Inferior parietal cortex (tissue), 1 donor: Measurements from ENCODE around the gene ALB.

Experiments used
- DNase-seq: peaks from one replicate; pipeline ENCODE4 v3.0.0-alpha.2; 2016; ENCODE audit errors: extremely low spot score

The ALB gene

DNA sequence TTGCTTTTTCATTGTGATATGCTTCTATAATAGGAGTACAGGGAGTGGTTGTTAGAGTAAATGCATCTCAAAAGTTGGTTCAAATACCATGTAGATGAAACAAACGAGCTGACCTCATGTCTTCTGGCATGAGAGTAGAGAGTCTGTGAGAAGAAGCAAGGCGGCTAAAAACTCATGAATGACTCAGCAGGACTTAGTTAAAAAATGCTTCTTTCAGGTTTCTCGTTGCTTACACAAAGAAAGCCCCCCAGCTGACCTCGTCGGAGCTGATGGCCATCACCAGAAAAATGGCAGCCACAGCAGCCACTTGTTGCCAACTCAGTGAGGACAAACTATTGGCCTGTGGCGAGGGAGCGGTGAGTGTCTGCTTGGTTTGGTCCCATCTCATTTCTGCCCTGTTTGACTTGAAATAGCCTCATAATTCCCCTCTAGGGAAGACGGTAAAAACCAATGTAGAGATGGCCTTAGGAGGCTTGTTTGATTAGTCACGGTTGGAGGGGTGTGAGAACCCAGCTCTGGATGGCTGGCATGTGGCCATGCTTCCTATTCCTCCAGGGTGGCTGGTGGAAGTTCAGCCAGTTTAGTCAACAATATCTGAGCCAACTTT, 46.4 kb downstream of the ALB start:
- no peak for DNase-seq

DNA sequence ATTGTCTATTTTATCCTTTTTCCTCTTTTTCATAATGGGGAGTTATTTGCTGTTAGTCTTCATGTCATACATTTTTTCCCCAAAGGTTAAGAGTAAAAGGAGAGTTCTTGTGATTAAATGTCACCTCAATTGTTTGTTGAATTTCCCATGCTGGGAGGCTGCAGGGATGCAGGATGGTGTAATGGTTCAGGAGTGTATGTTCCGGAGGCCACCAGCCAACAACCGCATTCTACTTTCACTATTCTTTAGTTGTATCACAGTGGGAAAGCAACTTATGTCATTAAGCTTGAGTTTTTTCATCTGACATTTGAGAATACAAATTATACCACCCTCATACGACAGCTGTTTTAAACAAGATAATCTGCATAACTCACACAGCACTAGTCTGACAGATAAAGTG, 47.3 kb downstream of the ALB start:
- DNase-seq: no peak

DNA sequence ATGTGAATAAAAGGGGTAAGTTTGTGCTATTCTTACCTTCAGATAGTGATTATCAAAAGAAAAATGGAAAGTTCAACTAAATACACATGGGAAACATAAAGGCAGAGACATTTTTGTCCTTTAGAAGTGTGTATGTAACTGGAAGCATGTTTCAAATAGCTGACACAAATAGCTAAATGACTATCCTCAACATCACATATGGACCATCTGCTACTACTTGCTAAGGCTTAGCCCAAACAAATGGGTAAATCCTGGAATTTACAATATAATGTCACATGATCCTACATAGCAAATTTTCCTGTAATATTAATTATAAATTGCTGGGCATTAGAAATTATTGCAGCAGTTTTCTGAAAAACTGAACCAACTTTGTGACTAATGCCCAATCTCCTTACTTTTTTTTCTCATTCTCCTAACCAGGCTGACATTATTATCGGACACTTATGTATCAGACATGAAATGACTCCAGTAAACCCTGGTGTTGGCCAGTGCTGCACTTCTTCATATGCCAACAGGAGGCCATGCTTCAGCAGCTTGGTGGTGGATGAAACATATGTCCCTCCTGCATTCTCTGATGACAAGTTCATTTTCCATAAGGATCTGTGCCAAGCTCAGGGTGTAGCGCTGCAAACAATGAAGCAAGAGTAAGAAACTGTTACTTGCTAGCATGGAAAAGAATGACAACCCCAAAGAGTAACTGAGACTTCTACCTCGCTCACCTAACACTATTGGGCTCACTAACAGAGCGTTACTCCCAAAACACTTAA, 48.1 kb downstream of the ALB start:
- no peak for DNase-seq

DNA sequence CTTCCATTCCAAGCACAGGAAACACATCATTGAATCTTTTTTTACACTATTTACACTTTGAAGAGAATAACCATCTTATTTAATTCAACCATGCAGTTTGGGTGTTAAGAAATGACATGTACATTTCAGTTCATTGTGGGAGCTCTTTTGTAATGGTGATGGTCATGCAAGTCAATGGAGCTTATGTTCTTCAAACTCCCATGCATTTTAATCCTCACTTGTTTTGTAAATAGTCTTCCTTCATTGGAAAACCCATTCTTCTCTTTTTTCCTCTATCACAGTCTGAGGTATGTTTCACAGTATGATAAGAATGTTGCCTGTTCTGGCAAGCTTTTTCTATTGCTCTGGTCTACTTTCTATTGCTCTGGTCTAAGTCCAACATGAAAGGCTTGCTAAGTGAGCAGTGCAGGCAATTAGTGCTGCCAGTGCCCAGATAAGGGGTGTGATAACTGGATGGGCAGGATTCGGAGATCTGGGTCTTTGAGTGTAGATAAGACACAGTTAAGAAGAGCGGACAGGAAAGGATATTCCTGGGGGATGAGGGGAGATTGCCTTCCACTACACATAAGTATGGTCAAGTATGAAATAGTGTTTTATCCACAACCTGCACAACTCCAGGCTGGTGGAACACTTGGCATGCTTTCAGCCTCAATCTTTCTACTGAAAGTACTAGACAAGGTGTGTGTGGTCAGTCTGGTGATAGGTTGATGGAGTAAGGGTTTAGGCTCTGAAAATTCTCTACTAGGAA, 49.0 kb downstream of the ALB start:
- no peak for DNase-seq

DNA sequence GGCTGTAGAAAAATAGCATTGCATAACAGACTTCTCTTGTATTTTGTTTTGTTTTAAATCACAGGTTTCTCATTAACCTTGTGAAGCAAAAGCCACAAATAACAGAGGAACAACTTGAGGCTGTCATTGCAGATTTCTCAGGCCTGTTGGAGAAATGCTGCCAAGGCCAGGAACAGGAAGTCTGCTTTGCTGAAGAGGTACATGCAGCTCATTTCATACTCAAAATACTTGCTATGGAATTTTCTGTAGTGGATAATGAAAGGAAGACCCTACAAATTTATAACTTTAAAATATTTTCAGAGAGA, 49.6 kb downstream of the ALB start:
- no peak for DNase-seq

DNA sequence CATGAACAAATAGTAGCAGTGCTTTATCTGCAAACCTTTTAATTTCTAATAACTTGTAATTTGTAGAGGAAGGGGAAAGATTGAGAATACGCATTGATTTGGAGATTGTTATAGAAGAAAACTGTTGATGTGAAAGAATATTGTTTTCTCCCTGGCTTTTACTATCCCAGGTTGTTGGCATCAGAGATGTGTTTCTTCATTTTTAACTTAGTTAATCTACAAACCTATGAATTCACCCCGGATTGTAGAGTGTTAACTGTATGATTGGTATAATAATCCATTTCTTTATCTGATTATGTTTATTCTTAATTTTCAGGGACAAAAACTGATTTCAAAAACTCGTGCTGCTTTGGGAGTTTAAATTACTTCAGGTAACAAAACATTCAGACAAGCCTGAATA, 50.8 kb downstream of the ALB start:
- no peak for DNase-seq

DNA sequence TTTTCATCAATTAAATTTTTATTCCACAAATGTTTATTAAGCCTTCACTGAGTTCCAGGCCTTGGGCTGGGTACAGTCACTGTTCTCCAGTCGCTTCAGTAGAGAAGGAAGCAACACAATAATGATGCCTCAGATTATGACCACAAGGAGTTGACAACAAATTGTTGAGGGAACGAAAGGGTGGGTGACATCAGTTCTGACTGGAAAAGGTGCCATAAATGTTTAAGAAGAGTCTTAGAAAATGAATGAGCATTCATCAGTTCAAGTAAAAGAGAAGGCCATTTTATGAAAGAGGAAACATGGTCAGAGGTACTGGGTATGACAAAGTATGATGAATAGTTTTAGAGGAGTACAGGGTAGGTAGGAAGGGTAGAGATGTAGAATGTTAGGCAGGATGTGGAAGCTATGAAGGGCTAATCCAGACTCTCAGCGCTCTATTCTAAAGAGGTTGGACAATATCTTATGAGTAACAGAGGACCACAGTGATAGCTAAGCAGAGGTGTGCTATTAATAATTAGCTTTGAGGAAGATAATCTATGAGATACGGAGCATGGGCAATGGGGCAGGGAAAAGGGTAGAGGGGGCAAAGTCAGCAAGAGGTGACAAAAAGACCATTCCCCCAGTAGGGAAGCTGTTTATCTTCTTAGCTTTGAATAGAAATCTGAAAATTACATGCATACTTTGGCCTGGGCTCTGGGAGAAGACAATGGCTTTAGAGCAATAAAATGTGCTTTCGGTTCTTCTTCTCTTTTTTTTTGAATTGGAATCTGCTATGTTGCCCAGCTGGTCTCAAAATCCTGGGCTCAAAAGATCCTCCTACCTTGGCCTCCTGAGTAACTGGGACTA, 52.3 kb downstream of the ALB start:
- DNase-seq: no peak

DNA sequence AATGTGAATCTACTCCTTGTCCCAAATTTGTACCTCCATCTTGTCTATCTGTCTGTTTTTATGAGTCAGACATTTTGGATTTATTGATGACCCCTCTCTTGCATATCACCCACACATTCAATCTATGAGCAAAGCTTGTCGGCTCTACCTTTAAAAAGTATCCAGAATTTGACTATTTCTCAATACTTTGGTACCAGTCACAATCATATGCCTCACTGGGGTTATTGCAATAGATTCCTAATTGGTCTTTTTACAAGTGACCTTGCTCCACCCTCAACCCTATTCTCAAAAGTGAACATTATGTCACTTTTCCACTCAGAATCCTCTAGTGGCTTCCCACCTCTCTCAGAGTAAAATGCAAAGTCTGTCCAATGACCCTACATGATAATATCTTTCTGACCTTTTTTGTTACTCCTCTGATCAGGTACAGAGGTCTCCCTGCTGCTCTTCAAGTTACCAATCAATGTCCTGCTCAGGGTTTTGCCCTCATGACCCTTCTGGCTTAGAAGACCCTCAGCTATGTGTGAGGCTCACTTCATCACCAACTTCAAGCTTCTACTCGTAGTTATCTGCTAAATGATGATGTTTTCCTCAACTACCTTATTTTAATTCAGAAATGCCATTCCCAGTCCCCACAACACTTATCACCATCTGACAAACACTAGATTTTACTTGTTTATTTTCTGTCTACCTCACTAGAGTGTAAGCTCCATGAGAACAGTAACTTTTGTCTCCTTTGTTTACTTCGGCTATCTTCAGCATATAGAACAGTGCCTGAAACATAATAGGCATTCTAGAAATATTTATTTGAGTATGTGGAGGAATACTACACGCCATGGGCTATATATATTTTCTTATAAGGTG, 54.3 kb downstream of the ALB start:
- DNase-seq: no peak

DNA sequence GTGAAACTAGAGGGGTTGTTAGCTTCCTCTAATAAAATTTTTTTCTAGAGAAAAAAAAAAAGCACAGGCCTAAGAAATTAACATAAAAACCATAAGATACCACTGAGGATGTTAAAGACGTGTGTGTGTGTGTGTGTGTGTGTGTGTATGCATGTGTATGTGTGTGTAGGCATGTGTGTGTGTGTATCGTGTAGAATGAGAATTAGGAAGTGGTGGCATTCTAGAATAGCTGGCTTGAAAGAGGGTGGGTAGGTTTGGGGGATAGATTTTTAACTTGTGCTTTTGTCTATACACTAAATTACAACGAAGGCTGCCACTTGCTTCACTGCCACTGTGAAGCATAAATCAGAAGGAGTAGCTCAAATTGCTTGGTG, 54.9 kb downstream of the ALB start:
- no peak for DNase-seq

DNA sequence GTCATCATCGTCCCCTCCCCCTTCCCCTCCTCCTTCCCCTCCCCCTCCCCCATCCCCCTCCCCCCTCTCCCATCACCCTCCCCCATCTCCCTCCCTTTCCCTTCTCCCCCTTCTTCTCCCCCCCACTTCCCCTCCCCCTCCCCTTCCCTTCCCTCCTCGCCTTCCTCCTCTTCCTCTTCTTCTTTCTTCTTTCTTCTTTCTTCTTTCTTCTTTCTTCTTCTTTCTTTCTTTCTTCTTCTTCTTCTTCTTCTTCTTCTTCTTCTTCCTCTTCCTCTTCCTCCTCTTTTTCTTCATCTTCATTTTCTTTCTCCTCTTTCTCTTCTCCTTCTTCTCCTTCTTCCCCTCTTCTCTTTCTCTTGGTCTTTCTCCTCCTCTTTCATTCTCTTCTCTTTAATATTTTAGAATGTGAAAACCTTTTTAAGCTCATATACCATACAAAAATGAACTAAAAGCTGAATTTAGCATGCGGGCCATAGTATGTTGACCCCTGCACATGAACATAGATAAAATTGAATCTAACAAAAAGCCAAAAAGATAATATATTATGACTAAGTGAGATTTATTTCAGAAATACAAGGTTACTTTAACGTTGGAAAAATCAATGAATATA, 56.9 kb downstream of the ALB start:
- DNase-seq: no peak

DNA sequence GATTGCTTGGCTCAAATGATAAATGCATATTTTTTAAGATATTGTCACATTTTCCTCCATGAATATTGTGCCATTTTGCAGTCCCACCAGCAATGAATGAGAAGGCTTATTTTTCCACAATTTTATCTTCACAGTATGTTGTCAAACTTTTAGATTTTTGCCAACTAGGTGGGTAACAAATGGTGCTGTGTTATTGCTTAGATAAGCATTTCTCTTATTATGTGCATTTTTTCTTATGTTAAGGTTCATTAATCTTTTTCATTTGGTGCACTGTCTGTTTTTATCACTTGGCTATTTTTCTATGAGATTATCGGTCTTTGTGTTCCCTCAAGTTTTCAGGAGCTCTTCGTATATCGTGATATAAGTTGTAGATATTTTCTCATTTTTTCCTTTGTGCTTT, 64.1 kb downstream of the ALB start:
- DNase-seq: no peak

DNA sequence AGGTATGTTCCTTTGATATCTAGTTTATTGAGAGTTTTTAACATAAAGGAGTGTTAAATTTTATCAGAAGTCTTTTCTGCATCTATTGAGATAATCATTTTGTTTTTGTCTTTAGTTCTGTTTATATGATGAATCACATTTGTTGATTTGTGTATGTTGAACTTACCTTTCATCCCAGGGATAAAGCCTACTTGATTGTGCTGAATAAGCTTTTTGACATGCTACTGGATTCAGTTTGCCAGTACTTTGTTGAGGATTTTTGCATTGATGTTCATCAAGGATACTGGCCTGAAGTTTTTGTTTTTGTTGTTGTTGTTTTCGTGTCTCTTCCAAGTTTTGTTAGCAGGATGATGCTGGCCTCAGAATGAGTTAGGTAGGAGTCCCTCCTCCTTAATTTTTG, 66.6 kb downstream of the ALB start:
- DNase-seq: no peak
